ENCODE data around the gene PQBP1.

The PQBP1 gene

DNA sequence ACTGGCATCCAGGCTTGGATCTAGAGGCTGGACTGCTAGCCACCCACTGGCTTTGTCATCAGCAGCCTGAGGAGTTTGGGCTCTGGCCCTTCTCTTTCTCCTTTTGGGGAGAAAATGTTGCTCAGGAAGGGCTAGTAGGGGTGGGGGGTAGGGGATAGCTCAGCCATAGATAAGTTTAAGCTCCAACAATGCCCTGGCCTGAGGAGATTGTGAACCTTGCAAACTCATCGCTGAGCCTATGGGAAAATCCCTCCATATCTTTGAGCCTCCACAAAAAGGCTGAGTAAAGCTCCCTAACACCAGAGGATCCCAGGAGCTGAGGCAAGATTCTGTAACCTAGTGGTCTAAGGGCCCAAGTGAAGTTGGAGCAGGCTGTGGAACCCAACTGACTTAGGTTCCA lies 50.9 kb downstream of the PQBP1 start:
- ChIA-PET CTCF (interaction anchor here (1.5 kb wide), 1 partner anchor 96 kb away, joined by 3 read pairs; no protein-coding TSS in a partner anchor), POLR2A (no interaction called here)
- TF ChIP-seq, protein P1, sequence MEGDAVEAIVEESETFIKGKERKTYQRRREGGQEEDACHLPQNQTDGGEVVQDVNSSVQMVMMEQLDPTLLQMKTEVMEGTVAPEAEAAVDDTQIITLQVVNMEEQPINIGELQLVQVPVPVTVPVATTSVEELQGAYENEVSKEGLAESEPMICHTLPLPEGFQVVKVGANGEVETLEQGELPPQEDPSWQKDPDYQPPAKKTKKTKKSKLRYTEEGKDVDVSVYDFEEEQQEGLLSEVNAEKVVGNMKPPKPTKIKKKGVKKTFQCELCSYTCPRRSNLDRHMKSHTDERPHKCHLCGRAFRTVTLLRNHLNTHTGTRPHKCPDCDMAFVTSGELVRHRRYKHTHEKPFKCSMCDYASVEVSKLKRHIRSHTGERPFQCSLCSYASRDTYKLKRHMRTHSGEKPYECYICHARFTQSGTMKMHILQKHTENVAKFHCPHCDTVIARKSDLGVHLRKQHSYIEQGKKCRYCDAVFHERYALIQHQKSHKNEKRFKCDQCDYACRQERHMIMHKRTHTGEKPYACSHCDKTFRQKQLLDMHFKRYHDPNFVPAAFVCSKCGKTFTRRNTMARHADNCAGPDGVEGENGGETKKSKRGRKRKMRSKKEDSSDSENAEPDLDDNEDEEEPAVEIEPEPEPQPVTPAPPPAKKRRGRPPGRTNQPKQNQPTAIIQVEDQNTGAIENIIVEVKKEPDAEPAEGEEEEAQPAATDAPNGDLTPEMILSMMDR (IDR thresholded peaks at IDR 0.05; ENCODE audit: insufficient read depth, low read length, missing control alignments), result no peak
- H3K4me3 ChIP-seq (ENCODE audit: low read depth, low read length), result no peak overlapping the region
- no peak for DNase-seq (ENCODE audit: low read depth, low spot score)

Measured in AG04449 (cell line).